ENCODE measurements around the gene SYN1.
"Not testable (repeated sequence)": the region's sequence is repeated elsewhere in the genome, so short reads cannot be mapped to it uniquely, and the experiment has no call there.

The SYN1 gene

GRCh38 chrX:47608130-47608810, 11.4 kb downstream of the SYN1 start:
- Histone ChIP-seq H3K79me2 (ENCODE audit: insufficient read depth, low read length) (no peaks in the 10 kb centered on the region), H2AFZ (ENCODE audit: low read depth, low read length, severe bottlenecking) (no peak overlapping the region)

GRCh38 chrX:47607091-47607490, 12.6 kb downstream of the SYN1 start:
- H3K9me2 ChIP-seq (replicated peaks; ENCODE audit: insufficient read depth, low read length): no peaks in the 10 kb centered on the region
- no peak overlapping the region for H3K9ac ChIP-seq (ENCODE audit: low read length)

More at GRCh38 chrX:47608130-47608810, 11.4 kb downstream of the SYN1 start:
- Histone ChIP-seq H3K9ac (ENCODE audit: low read length) (no peak overlapping the region), H3F3A (ENCODE audit: insufficient read depth) (no peaks in the 10 kb centered on the region), H3K27me3 (ENCODE audit: low read length) (no peaks in the 10 kb centered on the region), H4K20me1 (ENCODE audit: low read depth, low read length) (no peaks in the 10 kb centered on the region), H3K9me3 (ENCODE audit: insufficient read depth, low read length) (no peaks in the 10 kb centered on the region), H3K27ac (ENCODE audit: low read depth, low read length) (no peak overlapping the region), H3K36me3 (ENCODE audit: low read length) (no peaks in the 10 kb centered on the region), H3K9me2 (replicated peaks; ENCODE audit: insufficient read depth, low read length) (no peaks in the 10 kb centered on the region), H3K4me3 (ENCODE audit: insufficient read depth, low read length, poor library complexity, severe bottlenecking) (no peak overlapping the region), H3K4me2 (ENCODE audit: low read depth, low read length, poor library complexity, severe bottlenecking) (no peak overlapping the region)
- TF ChIP-seq CTCF (IDR thresholded peaks at IDR 0.05; ENCODE audit: insufficient read depth, low read length, poor library complexity, severe bottlenecking): no peak
- TF ChIP-seq EZH2phosphoT487 (conservative IDR thresholded peaks at IDR 0.05; ENCODE audit: low read length): no peak

DNA sequence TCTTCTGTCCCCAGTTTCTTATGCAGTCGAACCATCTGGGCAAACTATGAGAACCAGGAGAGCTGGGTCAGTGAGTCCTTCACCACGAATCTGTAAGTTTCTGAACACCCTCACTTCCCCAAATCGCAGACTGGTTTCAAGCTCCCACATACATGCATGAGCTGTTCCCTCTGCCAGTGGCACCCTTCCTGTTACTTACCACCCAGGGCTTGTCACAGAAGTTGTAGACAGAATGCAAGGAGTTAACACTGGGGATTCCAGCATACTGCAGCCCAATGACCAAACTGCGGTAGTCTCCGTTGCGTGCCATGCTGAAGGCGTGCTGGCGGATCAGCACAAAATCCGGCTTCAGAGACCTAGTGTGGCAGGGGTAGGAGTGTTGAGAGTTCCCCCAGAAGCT, 14.6 kb downstream of the SYN1 start:
- H3K4me2 ChIP-seq (ENCODE audit: low read depth, low read length, poor library complexity, severe bottlenecking): no peak overlapping the region
- H4K20me1 ChIP-seq (ENCODE audit: low read depth, low read length): no peaks in the 10 kb centered on the region
- no peak overlapping the region for H3K27ac ChIP-seq (ENCODE audit: low read depth, low read length)
- H3K36me3 ChIP-seq (ENCODE audit: low read length): no peaks in the 10 kb centered on the region
- no peaks in the 10 kb centered on the region for H3K27me3 ChIP-seq (ENCODE audit: low read length)
- H3F3A ChIP-seq (ENCODE audit: insufficient read depth): no peaks in the 10 kb centered on the region
- no peaks in the 10 kb centered on the region for H3K9me3 ChIP-seq (ENCODE audit: insufficient read depth, low read length)
- no peaks in the 10 kb centered on the region for H3K79me2 ChIP-seq (ENCODE audit: insufficient read depth, low read length)
- TF ChIP-seq EZH2phosphoT487 (conservative IDR thresholded peaks at IDR 0.05; ENCODE audit: low read length): no peak
- H3K9me2 ChIP-seq (replicated peaks; ENCODE audit: insufficient read depth, low read length): no peaks in the 10 kb centered on the region
- H3K4me3 ChIP-seq (ENCODE audit: insufficient read depth, low read length, poor library complexity, severe bottlenecking): no peak overlapping the region
- no peak overlapping the region for H2AFZ ChIP-seq (ENCODE audit: low read depth, low read length, severe bottlenecking)
- H3K9ac ChIP-seq (ENCODE audit: low read length): no peak overlapping the region

More at GRCh38 chrX:47607091-47607490, 12.6 kb downstream of the SYN1 start:
- H3F3A ChIP-seq (ENCODE audit: insufficient read depth): no peaks in the 10 kb centered on the region
- H3K79me2 ChIP-seq (ENCODE audit: insufficient read depth, low read length): no peaks in the 10 kb centered on the region
- no peaks in the 10 kb centered on the region for H3K36me3 ChIP-seq (ENCODE audit: low read length)
- H3K4me3 ChIP-seq (ENCODE audit: insufficient read depth, low read length, poor library complexity, severe bottlenecking): no peak overlapping the region
- H4K20me1 ChIP-seq (ENCODE audit: low read depth, low read length): no peaks in the 10 kb centered on the region
- no peaks in the 10 kb centered on the region for H3K9me3 ChIP-seq (ENCODE audit: insufficient read depth, low read length)
- no peaks in the 10 kb centered on the region for H3K27me3 ChIP-seq (ENCODE audit: low read length)
- H3K27ac ChIP-seq (ENCODE audit: low read depth, low read length): no peak overlapping the region
- no peak overlapping the region for H2AFZ ChIP-seq (ENCODE audit: low read depth, low read length, severe bottlenecking)
- no peak overlapping the region for H3K4me2 ChIP-seq (ENCODE audit: low read depth, low read length, poor library complexity, severe bottlenecking)
- TF ChIP-seq CTCF (IDR thresholded peaks at IDR 0.05; ENCODE audit: insufficient read depth, low read length, poor library complexity, severe bottlenecking) (no peak), EZH2phosphoT487 (conservative IDR thresholded peaks at IDR 0.05; ENCODE audit: low read length) (no peak)

DNA sequence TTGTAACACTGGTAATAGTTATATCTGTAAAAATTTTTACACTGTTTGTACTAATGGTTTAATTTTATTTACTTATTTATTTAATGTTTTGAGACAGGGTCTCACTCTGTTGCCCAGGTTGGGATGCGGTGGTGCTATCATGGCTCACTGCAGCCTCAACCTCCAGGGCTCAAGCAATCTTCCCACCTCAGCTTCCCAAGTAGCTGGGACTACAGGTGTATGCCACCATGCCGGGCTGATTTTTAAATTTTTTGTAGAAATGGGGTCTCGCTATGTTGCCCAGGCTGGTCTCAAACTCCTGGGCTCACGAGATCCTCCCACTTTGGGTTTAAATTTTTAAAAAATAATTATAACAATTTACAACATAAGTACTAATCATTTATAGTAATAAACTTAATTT, 16.5 kb downstream of the SYN1 start:
- H2AFZ ChIP-seq (ENCODE audit: low read depth, low read length, severe bottlenecking); H3K79me2 ChIP-seq (ENCODE audit: insufficient read depth, low read length): not testable (repeated sequence)

More for the DNA sequence above, 16.5 kb downstream of the SYN1 start:
- not testable (repeated sequence) for H3K27ac ChIP-seq (ENCODE audit: low read depth, low read length); H3K27me3 ChIP-seq (ENCODE audit: low read length); H3K4me3 ChIP-seq (ENCODE audit: insufficient read depth, low read length, poor library complexity, severe bottlenecking); H3K4me2 ChIP-seq (ENCODE audit: low read depth, low read length, poor library complexity, severe bottlenecking); H3K9me3 ChIP-seq (ENCODE audit: insufficient read depth, low read length); H3K36me3 ChIP-seq (ENCODE audit: low read length); H3K9ac ChIP-seq (ENCODE audit: low read length); H3K9me2 ChIP-seq (replicated peaks; ENCODE audit: insufficient read depth, low read length); H3F3A ChIP-seq (ENCODE audit: insufficient read depth); H4K20me1 ChIP-seq (ENCODE audit: low read depth, low read length)

All from SU-DHL-6 (cell line).